ENCODE data around the gene CHD1L. TPM values are rescaled to one million over a fixed set of nuclear protein-coding genes. Genes with fewer than 3 reads are reported as not detected.

The CHD1L gene
- total RNA-seq, 2 experiments from 2014 or later, result 22.0 to 22.8 TPM

GRCh38 chr1:147334292-147334691 is 91.8 kb downstream of the CHD1L start:
- intact Hi-C loops (cut with DNase I, micrococcal nuclease), result no loop called here
- H3K27me3 Mint-ChIP-seq, result peaks cover 56% of the 10 kb centered on the region
- ATAC-seq (ENCODE audit: poor library complexity), result no peak

GRCh38 chr1:147336291-147336690 is 93.8 kb downstream of the CHD1L start:
- peaks cover 2 to 19% of the 10 kb centered on the region in 2 experiments for H3K27me3 ChIP-seq (ENCODE audit: control insufficient read depth in 1 of 2, insufficient read depth in 2 of 2, low read length in 2 of 2)
- intact Hi-C loops (cut with DNase I, micrococcal nuclease), result no loop called here
- no peak for DNase-seq
- Mint-ChIP-seq H3K27ac (no peak overlapping the region), H3K4me1 (ENCODE audit: low read depth) (no peaks in the 10 kb centered on the region), H3K9me3 (no peaks in the 10 kb centered on the region), H3K4me3 (no peak overlapping the region), H3K36me3 (ENCODE audit: low read depth) (no peaks in the 10 kb centered on the region), H3K27me3 (peaks cover 64% of the 10 kb centered on the region)
- H3K27ac ChIP-seq (ENCODE audit: low read depth in 1 of 2, low read length in 2 of 2), result no peak overlapping the region
- no peaks in the 10 kb centered on the region for H3K4me1 ChIP-seq (ENCODE audit: insufficient read depth, low read length)
- no peak overlapping the region for H3K4me3 ChIP-seq (ENCODE audit: low read length)
- ChIA-PET POLR2A (no interaction called here), CTCF (no interaction called here)
- no peak for TF ChIP-seq CTCF (IDR thresholded peaks at IDR 0.05)
- no peaks in the 10 kb centered on the region for H3K9me3 ChIP-seq (ENCODE audit: control insufficient read depth in 1 of 2, insufficient read depth in 1 of 2, low read length in 2 of 2)
- no peak for ATAC-seq (ENCODE audit: poor library complexity)
- no peaks in the 10 kb centered on the region for H3K36me3 ChIP-seq (ENCODE audit: insufficient read depth, low read length)

More at GRCh38 chr1:147334292-147334691, 91.8 kb downstream of the CHD1L start:
- H3K36me3 Mint-ChIP-seq (ENCODE audit: low read depth), result no peaks in the 10 kb centered on the region
- ChIA-PET CTCF (no interaction called here), POLR2A (no interaction called here)
- H3K27ac Mint-ChIP-seq, result no peak overlapping the region
- H3K9me3 Mint-ChIP-seq, result no peaks in the 10 kb centered on the region
- no peak overlapping the region for H3K4me3 ChIP-seq (ENCODE audit: low read length)
- H3K4me1 ChIP-seq (ENCODE audit: insufficient read depth, low read length), result no peaks in the 10 kb centered on the region
- no peaks in the 10 kb centered on the region for H3K36me3 ChIP-seq (ENCODE audit: insufficient read depth, low read length)
- TF ChIP-seq CTCF (IDR thresholded peaks at IDR 0.05), result no peak
- no peak overlapping the region for H3K27ac ChIP-seq (ENCODE audit: low read depth in 1 of 2, low read length in 2 of 2)
- no peaks in the 10 kb centered on the region for H3K4me1 Mint-ChIP-seq (ENCODE audit: low read depth)
- no peaks in the 10 kb centered on the region for H3K9me3 ChIP-seq (ENCODE audit: control insufficient read depth in 1 of 2, insufficient read depth in 1 of 2, low read length in 2 of 2)
- H3K4me3 Mint-ChIP-seq, result no peak overlapping the region
- peaks cover 2 to 14% of the 10 kb centered on the region in 2 experiments for H3K27me3 ChIP-seq (ENCODE audit: control insufficient read depth in 1 of 2, insufficient read depth in 2 of 2, low read length in 2 of 2)
- DNase-seq, result no peak

GRCh38 chr1:147337040-147337630 is 94.7 kb downstream of the CHD1L start:
- ATAC-seq (ENCODE audit: poor library complexity) (no peak), DNase-seq (no peak)
- Mint-ChIP-seq H3K36me3 (ENCODE audit: low read depth) (no peaks in the 10 kb centered on the region), H3K4me1 (ENCODE audit: low read depth) (no peaks in the 10 kb centered on the region), H3K27ac (no peak overlapping the region), H3K27me3 (peaks cover 72% of the 10 kb centered on the region), H3K4me3 (no peak overlapping the region), H3K9me3 (no peaks in the 10 kb centered on the region)
- H3K4me1 ChIP-seq (ENCODE audit: insufficient read depth, low read length), result no peaks in the 10 kb centered on the region
- intact Hi-C loops (cut with DNase I, micrococcal nuclease), result no loop called here
- peaks cover 2 to 27% of the 10 kb centered on the region in 2 experiments for H3K27me3 ChIP-seq (ENCODE audit: control insufficient read depth in 1 of 2, insufficient read depth in 2 of 2, low read length in 2 of 2)
- ChIA-PET CTCF (no interaction called here), POLR2A (no interaction called here)
- TF ChIP-seq CTCF (IDR thresholded peaks at IDR 0.05), result no peak
- H3K4me3 ChIP-seq (ENCODE audit: low read length), result no peak overlapping the region
- H3K36me3 ChIP-seq (ENCODE audit: insufficient read depth, low read length), result no peaks in the 10 kb centered on the region
- H3K9me3 ChIP-seq (ENCODE audit: control insufficient read depth in 1 of 2, insufficient read depth in 1 of 2, low read length in 2 of 2), result no peaks in the 10 kb centered on the region
- no peak overlapping the region for H3K27ac ChIP-seq (ENCODE audit: low read depth in 1 of 2, low read length in 2 of 2)

Measured in CD4-positive, alpha-beta T cell (primary cell).